ENCODE data around the gene MKNK1. TPM values are rescaled to one million over a fixed set of nuclear protein-coding genes. Genes with fewer than 3 reads are reported as not detected.

Gene MKNK1
- total RNA-seq, 2 experiments from 2014 or later, result 27.1 to 29.6 TPM

- Histone ChIP-seq H3K36me3 (ENCODE audit: insufficient read depth, low read length) (peaks cover 13% of the 10 kb centered on the region), H3K4me1 (ENCODE audit: insufficient read depth, low read length) (no peaks in the 10 kb centered on the region), H3K4me3 (ENCODE audit: low read length) (no peak overlapping the region), H3K27ac (ENCODE audit: low read depth in 1 of 2, low read length in 2 of 2) (no peak overlapping the region), H3K27me3 (ENCODE audit: control insufficient read depth in 1 of 2, insufficient read depth in 2 of 2, low read length in 2 of 2) (no peaks in the 10 kb centered on the region), H3K9me3 (ENCODE audit: control insufficient read depth in 1 of 2, insufficient read depth in 1 of 2, low read length in 2 of 2) (no peaks in the 10 kb centered on the region)
- no peak for DNase-seq
- Mint-ChIP-seq H3K36me3 (ENCODE audit: low read depth) (peaks cover 15% of the 10 kb centered on the region), H3K9me3 (no peaks in the 10 kb centered on the region), H3K27ac (no peak overlapping the region), H3K4me1 (ENCODE audit: low read depth) (no peaks in the 10 kb centered on the region), H3K27me3 (no peaks in the 10 kb centered on the region), H3K4me3 (no peak overlapping the region)
- no peak for ATAC-seq (ENCODE audit: poor library complexity)
- CTCF ChIA-PET, result no interaction called here
- POLR2A ChIA-PET, result no interaction called here
- TF ChIP-seq CTCF (IDR thresholded peaks at IDR 0.05), result no peak
- intact Hi-C loops (cut with DNase I, micrococcal nuclease), result no loop called here
Measured at GRCh38 chr1:46555826-46556619, 48.0 kb downstream of the MKNK1 start.

GRCh38 chr1:46554597-46555381 is 49.3 kb downstream of the MKNK1 start:
- H3K27me3 Mint-ChIP-seq, result peaks cover 1% of the 10 kb centered on the region
- intact Hi-C loops (cut with DNase I, micrococcal nuclease), result no loop called here
- ChIA-PET CTCF (no interaction called here), POLR2A (no interaction called here)
- no peak overlapping the region for H3K4me3 Mint-ChIP-seq
- TF ChIP-seq CTCF (IDR thresholded peaks at IDR 0.05), result no peak
- no peak for DNase-seq
- no peak for ATAC-seq (ENCODE audit: poor library complexity)
- peaks cover 6% of the 10 kb centered on the region for H3K4me1 ChIP-seq (ENCODE audit: insufficient read depth, low read length)
- H3K4me3 ChIP-seq (ENCODE audit: low read length), result no peak overlapping the region
- H3K27me3 ChIP-seq (ENCODE audit: control insufficient read depth in 1 of 2, insufficient read depth in 2 of 2, low read length in 2 of 2), result no peaks in the 10 kb centered on the region
- no peak overlapping the region for H3K27ac ChIP-seq (ENCODE audit: low read depth in 1 of 2, low read length in 2 of 2)
- H3K27ac Mint-ChIP-seq, result no peak overlapping the region
- H3K36me3 ChIP-seq (ENCODE audit: insufficient read depth, low read length), result peaks cover 2% of the 10 kb centered on the region
- H3K9me3 ChIP-seq (ENCODE audit: control insufficient read depth in 1 of 2, insufficient read depth in 1 of 2, low read length in 2 of 2), result no peaks in the 10 kb centered on the region
- H3K36me3 Mint-ChIP-seq (ENCODE audit: low read depth), result peaks cover 9% of the 10 kb centered on the region
- peaks cover 3% of the 10 kb centered on the region for H3K4me1 Mint-ChIP-seq (ENCODE audit: low read depth)
- no peaks in the 10 kb centered on the region for H3K9me3 Mint-ChIP-seq

GRCh38 chr1:46554236-46554596 is 49.9 kb downstream of the MKNK1 start:
- Histone ChIP-seq H3K36me3 (ENCODE audit: insufficient read depth, low read length) (no peaks in the 10 kb centered on the region), H3K4me1 (ENCODE audit: insufficient read depth, low read length) (peaks cover 12% of the 10 kb centered on the region), H3K27me3 (ENCODE audit: control insufficient read depth in 1 of 2, insufficient read depth in 2 of 2, low read length in 2 of 2) (no peaks in the 10 kb centered on the region), H3K9me3 (ENCODE audit: control insufficient read depth in 1 of 2, insufficient read depth in 1 of 2, low read length in 2 of 2) (no peaks in the 10 kb centered on the region), H3K4me3 (ENCODE audit: low read length) (no peak overlapping the region), H3K27ac (ENCODE audit: low read depth in 1 of 2, low read length in 2 of 2) (no peak overlapping the region)
- Mint-ChIP-seq H3K36me3 (ENCODE audit: low read depth) (peaks cover 9% of the 10 kb centered on the region), H3K9me3 (no peaks in the 10 kb centered on the region), H3K4me3 (no peak overlapping the region), H3K4me1 (ENCODE audit: low read depth) (peaks cover 9% of the 10 kb centered on the region), H3K27ac (no peak overlapping the region), H3K27me3 (peaks cover 7% of the 10 kb centered on the region)
- intact Hi-C loops (cut with DNase I, micrococcal nuclease), result no loop called here
- CTCF ChIA-PET, result no interaction called here
- DNase-seq, result no peak
- ATAC-seq (ENCODE audit: poor library complexity), result no peak
- POLR2A ChIA-PET, result no interaction called here
- TF ChIP-seq CTCF (IDR thresholded peaks at IDR 0.05), result no peak

All from CD4-positive, alpha-beta T cell (primary cell).